ENCODE data around the gene DDB1.

DDB1 gene

DNA sequence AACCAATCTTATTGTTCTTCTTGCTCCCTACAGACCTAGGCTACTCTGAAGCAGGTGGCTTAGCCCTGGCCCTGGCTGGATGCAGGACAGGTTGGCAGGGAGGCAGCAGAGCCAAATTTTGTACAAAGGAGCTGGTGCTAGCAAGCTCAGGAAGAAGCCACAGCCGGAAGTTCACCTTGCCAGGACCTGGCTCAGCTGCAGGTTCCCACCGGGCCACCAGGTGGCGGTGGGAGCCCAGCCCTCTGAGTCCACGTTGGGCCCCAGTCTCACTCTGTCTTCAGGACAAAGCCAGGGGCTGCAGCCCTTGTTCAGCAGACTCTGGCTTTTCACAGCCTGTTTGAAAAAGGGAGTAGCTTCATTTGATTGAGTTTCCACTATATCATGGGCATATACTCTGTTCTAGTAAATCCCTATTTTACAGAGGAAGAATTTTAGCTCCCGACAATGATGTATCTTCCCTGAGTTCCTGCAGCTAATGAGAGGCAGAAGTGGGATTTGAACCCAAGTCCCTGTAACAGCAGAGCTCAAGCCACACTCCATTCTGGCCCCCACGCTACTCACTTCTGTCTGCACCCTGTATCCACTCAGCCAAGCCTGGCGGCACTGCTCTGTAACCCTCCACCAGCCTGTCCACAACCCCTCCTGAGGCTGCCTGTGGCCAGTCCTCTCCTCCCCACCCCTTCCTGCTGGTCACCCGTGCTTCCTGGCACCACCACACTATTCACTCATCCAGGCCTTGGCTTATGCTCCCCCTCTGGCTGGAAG lies 3.4 kb upstream of the DDB1 start:
- DNase-seq (ENCODE audit: low read depth): peak; percentile 69

DNA sequence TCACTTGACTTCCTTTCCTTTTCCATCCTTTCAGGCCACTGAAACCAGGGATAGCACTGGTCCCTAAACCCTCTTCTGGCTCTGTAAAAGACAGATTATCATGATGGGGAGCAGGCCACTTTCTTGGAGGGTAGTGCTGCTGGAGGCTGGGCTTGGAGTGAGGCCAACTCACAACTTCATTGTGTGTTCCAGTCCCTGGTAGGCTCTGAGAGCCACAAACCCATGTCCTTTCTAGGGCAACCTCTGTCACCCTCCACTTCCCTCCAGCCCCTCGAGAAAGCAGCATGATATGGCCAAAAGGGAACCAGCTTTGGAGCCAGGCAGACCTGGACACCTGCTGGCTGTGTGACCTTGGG lies 2.4 kb upstream of the DDB1 start:
- no peak for DNase-seq (ENCODE audit: low read depth)

DNA sequence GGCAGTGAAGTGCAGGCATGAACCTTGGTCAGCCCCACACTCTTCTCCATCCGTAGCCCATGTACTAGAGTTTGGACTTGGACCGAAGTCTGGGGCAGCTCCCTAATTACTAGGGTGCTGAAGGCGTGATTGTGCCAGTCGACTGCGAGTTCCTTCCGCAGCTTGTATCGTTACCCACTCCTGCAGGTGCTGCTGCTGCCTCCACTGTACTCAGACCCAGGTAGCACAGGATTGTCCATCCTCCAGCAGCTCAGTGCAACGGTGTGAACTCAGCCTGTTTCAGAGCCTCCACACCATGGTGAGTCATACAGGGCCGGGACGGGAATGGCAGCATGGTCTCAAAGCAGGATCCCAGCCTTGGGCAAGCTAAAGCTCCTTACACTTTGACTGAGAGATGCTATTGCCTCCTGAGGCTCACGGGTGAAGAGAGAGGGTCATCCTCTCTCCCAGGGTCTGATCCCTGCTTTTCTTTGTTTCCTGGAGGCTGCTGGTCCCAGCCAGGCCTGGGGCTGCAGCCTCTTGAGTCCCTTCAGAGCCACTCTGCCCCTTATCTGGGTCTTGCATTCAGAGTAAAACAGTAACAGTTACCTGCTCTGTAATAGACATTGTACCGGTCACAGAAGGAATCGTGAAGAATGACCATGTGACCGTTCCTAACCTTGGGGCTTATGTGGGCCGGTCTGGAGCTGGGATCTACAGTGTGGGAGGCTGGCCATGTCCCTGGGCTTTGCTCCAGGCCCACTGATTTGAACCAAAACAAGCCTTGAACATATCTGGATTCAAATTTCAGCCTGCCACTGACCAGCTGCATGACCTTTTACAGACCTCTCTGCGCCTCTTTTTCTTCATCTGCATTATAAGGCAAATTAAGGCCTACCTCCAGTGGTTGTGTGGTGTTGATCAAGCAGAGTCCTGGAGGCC lies 1.8 kb upstream of the DDB1 start:
- no peak for DNase-seq (ENCODE audit: low read depth)

DNA sequence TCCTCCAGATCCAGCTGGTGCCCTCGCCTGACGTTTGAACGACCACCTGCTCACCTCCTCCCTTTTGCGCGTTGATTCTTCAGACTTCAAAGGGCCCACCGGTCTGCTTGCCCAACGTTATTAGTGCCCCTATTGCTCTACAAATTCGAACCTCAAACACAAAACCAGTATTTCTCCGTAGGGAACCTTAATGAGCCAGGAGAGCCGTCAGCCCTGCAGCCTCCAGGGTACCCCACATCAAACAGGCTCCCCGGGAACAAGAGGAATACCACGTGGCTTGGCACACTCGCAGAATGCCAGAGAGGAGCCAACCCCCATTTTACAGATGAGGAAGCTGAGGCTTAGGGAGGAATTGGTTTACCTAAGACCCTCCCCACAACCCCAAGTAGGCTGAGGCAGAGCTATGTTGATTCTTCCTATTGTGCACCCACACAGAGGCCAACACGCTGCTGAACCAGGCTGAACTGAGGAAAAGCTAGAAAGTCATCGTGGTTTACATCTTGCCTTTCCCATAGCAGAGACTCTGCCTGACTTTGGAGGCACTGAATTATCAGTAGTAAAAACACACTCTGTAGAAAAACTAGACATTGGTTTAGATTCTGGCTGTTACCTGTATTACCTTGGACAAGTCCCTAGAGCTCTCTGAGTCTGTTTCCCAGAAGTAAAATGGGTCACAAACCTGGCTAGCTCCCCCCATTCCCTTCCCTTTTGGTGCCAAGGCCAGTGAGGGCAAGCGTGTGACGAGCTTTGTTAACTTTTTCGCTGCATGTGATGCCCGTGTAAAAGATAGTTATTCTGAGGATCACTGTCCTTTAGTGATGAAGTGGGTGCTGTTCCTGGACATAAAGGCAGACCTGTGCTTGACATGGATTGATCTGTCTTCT lies 887 bp upstream of the DDB1 start:
- DNase-seq (ENCODE audit: low read depth): no peak

DNA sequence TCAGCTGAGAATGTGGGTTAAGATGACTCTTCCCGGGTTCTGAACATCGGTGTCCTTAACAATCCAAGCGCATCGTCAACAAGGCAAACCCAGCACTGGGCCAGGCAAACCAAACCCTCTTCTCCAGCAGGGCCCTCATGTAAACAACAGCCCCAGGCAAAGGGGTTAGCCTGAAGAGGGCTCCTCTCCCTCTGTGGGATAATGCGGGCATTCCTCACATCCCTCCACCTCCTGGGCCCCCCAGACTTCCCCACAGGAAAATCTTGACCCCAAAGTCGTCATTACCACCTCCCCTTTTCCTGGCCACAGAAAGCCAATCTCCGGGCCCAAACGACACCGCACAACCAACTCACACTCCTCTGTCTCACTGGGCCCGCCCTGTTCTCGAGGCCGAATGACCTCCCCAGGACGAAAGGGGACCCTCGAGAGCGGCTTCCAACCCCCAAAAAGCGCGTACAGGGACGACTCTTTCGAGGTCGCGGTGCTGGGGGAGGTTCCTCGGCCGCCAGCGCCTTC lies 566 bp downstream of the DDB1 start:
- DNase-seq (ENCODE audit: low read depth): no peak

DNA sequence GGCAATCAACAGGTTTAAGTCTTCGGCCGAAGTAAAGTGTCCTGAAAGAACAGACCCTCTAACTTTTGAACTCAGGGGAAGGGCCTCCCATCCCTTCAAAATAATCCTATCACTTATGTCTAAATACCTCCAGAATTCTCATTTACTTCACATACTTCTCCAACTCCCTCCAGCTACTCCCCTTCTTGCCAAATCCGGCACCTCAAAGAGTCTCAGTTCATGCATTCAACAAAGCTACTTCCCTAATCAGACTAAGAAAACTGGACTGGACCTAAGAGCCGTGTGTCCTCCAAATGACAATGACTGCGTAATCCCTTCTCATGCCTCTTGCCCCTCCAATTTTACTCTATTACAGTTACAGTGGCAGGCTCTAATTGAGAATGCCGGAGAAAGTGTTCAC lies 1.3 kb downstream of the DDB1 start:
- DNase-seq (ENCODE audit: low read depth): no peak

GRCh38 chr11:61329871-61330270 lies 3.0 kb downstream of the DDB1 start:
- DNase-seq (ENCODE audit: low read depth): no peak

DNA sequence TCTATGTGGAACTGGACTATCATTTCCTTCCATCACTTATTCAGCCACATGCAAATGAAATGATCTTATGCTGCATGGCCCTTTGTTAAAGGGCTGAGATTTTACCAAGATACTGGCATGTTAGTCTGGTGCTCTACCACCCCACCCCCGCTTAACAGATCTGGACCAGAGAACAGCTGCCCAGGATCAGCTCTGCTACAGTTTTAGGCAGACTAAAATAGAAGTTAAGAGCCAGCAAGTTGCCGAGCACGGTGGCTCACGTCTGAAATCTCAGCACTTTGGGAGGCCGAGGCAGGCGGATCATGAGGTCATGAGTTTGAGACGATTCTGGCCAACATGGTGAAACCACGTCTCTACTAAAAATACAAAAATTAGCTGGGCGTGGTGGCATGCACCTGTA lies 4.6 kb downstream of the DDB1 start:
- DNase-seq (ENCODE audit: low read depth): no peak

DNA sequence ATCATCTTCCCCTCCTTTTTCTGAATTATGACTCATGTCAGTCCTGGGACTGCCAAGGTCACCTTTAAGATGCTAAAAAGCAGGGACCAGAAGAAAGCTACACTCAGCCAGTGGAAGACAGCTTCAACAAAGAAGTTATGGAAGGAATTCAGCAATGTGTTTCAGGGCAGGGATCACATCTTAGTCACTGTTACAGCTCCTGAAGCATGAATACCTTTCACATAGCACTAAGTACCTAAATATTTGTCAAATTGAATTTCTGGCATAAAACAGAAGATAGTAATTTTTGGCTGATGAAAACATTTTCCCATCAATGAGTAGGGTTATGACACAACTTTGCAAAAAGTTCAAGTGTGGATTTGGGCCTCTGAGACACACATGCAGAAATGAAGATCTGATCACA lies 5.2 kb downstream of the DDB1 start:
- DNase-seq (ENCODE audit: low read depth): no peak

DNA sequence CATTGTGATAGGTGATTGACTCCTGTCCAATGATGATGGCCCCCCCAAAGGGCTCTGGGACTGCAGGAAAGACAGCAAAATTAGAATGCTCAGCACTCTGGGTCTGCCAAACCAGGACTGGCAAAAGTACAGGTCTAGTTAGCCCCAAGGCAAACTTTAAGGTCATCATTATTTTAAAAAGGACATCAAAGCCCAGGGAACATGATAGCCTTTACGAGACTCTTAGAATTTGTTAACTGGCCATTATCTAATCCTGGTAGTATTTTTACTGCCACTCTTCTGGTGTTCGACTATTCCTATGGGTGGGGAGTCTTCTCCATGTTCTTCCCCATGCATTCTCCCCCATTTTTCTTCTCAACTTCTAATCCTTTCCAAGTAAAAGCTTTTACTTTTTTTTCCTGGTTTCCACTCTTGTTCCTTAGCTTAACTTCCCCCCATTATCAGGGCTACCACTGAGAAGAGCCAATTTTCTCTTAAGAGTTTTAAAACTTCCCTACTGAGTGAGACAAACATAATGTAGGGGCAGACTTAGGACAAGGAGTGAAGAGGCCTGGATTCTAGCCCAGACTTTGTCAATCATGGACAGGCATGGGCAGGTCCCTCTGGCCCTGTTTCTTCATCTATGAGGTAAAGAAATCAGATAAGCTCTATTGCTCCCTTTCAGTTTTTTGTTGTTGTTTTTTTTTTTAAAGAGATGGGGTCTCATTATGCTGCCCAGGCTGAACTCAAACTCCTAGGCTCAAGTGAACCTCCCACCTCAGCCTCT lies 7.1 kb downstream of the DDB1 start:
- DNase-seq (ENCODE audit: low read depth): no peak

- no peak for DNase-seq (ENCODE audit: low read depth)
These were observed 17.6 kb downstream of the DDB1 start for GRCh38 chr11:61315260-61315659.

- DNase-seq (ENCODE audit: low read depth): no peak
These were observed 22.2 kb downstream of the DDB1 start for GRCh38 chr11:61310749-61311148.

DNA sequence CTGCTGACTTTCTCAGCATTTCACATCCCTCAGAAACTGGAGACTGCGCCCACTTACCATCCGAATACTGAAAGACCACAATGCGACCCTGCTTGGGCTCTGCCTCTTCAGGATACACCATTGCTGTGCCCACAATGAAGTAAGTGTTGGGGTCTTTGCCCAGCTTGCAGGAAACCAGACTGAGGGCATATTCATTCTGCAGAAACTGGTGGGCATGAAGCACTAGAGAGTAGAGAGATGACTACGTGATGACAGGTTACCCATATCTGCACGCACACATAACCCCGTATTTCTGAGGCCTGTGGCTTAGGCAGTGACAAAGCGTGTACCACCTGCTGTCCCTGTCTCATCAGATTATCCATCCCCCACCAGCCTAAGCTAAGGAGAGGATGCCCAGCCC lies 23.2 kb downstream of the DDB1 start:
- DNase-seq (ENCODE audit: low read depth): no peak

DNA sequence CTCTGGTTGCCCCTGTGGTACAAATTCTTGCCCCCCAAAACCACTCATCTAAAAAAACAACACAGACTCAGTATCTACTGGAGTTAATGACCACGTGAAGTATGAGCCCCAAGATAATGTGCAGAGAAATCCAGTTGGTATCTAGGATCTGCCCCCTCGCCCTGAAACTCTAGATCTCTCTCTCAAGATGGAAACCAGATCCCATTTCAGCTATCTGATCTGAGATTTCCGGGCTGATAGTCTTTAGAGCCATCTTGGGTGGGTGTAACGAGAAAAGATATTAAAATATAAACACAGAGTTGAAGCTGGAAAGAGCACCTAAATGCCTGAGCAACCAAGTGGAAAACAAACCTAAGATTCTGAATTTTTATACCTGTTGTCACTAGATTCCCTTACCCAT lies 23.8 kb downstream of the DDB1 start:
- no peak for DNase-seq (ENCODE audit: low read depth)

DNA sequence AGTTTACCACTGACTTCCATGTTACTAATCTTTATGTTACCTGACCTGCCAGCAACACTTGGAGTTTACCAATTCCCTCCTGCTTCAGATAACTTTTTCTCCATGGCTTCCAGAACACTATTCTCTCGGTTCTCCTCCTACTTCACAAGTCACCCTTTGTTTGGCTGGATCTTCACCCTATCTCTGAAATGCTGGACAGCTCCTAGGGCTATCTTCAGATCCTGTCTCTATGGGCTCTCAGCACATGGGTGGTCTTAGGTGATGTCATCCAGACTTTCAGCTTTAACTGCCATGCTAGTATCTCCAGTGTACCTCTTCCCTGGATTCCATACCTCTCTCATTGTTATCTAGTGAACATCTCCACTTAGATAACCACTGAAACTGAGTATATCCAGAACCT lies 25.6 kb downstream of the DDB1 start:
- no peak for DNase-seq (ENCODE audit: low read depth)

DNA sequence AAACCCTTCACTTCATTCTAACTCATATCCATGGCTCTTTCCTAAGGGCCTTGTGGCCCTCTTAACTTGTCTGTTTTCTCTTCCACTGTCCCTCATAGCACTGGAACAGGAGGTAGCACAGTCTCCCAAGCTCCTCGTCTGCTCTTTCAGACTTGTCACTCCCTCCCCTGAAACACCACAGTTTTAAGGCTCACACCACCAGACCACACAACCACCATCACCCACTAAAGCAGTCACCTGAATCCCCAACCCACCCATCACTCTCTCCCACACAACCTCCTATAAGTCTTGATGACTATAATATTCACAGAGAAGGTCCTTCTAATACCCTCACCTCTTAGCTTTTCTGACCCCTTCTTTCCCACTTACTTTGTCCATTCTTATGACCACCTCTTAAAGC lies 26.7 kb downstream of the DDB1 start:
- DNase-seq (ENCODE audit: low read depth): no peak

DNA sequence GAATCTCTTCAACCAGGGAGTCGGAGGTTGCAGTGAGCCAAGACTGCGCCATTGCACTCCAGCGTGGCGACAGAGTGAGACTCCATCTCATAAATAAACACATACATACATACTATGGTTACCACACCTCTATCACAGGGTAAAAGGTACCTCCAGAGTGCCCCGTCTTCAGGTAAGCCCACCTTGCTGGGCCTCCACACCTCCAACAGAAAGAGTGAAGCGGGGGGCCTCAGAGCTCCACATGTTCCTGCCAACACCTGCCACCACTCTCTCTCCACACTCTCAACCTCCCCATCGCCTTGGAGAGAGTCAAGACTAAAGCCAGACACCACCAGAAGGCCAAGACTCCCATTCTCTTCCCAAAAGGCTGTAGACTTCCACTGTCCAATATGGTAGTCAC lies 27.5 kb downstream of the DDB1 start:
- DNase-seq (ENCODE audit: low read depth): no peak

- DNase-seq (ENCODE audit: low read depth): no peak
These were observed 29.2 kb downstream of the DDB1 start for GRCh38 chr11:61303725-61304124.

GRCh38 chr11:61302550-61302949 lies 30.4 kb downstream of the DDB1 start:
- no peak for DNase-seq (ENCODE audit: low read depth)

GRCh38 chr11:61298663-61299244 lies 34.2 kb downstream of the DDB1 start:
- no peak for DNase-seq (ENCODE audit: low read depth)

DNA sequence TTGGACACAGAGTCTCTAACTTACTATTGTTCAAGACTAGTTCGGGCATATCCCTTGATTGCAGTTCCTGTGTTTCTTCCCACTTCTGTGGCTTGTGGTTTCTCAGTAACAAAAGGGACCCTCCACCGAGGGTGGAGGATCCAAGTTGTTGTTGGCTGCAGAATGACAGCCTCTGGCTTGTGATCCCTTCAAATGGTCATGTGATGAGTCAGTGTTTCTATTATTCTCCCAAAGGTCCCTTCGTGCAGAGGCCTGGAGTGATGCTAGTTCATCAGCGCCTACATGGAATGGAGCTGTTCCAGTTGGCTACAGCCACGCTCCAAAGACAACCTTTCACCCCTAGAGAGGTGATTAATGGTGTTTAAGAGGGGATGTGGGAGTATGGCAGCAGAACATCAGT lies 35.2 kb downstream of the DDB1 start:
- DNase-seq (ENCODE audit: low read depth): no peak
